D721Med (cell line): ENCODE results near the gene NT5DC4.

Source experiments
- DNase-seq: peaks from one replicate; pipeline ENCODE4 v3.0.0; 2011; ENCODE audit warnings: low spot score; ENCODE audit not compliant: insufficient read length
- FAIRE-seq: peaks from 2 replicates; lab custom pipeline; 2011; peaks lifted over from hg19 to GRCh38; lab: Jason Lieb, UNC
- TF ChIP-seq, protein P1 (sequence below): IDR thresholded peaks from 2 replicates; pipeline ENCODE4 v1.5.1; 2012; ENCODE audit warnings: mild to moderate bottlenecking, control low read depth; ENCODE audit not compliant: insufficient read depth; ENCODE audit errors: missing control alignments

The NT5DC4 gene

DNA sequence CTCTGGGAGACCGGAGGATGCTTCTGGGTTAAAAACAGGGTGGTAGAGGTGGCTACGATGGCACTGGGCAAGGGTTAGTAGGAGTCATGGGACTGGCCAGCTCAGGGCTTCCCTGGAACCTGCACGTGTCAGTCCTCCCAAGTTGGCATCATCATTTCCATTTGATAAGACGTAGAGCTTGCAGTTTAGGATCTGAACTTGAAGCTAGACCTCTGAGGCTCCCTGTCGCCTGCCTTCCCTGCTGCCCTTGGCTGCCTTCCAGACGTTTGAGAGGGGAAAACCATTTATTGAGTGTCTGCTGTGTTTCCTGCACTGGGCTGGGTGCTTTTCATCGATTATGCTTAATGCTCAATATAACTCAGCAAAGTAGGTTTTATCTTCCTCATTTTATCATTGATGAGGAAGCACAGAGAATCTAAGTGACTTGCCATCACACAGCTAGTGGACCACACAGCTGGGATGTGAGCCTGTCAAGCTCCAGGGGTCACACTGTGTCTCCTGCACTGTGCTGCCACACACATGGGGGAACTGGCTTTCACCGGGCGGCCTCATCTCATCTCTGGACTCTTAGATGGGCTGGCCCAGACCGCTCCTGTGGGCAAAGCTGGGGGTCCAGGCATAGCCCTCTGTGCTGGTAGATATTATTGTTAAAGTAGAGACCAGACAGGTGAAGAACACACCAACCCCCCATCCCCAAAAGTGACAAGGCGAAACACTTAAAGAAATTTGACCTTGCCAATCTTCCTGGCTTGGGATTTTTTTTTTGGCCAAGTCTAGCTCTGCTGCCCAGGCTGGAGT lies 7.8 kb downstream of the NT5DC4 start:
- DNase-seq (no peak), FAIRE-seq (no peak)

DNA sequence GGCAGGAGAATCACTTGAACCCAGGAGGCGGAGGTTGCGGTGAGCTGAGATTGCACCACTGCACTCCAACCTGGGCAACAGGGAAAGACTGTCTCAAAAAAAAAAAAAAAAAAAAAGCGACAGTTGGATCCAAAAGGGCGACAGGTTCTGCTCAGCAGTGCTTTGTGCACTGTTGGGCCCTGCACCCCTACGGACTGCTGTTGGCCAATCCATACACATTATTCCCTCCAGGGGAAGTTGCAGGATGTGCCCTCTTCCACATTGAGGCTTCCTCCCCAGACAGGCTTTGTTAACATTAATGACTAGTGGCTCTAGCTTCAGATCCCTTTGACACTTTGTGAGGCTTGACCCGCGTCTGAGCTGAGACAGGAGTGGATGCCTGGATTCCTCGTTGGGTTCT lies 9.4 kb downstream of the NT5DC4 start:
- no peak for DNase-seq
- FAIRE-seq = no peak

More for the DNA sequence above, 7.8 kb downstream of the NT5DC4 start:
- TF ChIP-seq, protein P1, sequence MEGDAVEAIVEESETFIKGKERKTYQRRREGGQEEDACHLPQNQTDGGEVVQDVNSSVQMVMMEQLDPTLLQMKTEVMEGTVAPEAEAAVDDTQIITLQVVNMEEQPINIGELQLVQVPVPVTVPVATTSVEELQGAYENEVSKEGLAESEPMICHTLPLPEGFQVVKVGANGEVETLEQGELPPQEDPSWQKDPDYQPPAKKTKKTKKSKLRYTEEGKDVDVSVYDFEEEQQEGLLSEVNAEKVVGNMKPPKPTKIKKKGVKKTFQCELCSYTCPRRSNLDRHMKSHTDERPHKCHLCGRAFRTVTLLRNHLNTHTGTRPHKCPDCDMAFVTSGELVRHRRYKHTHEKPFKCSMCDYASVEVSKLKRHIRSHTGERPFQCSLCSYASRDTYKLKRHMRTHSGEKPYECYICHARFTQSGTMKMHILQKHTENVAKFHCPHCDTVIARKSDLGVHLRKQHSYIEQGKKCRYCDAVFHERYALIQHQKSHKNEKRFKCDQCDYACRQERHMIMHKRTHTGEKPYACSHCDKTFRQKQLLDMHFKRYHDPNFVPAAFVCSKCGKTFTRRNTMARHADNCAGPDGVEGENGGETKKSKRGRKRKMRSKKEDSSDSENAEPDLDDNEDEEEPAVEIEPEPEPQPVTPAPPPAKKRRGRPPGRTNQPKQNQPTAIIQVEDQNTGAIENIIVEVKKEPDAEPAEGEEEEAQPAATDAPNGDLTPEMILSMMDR = no peak

DNA sequence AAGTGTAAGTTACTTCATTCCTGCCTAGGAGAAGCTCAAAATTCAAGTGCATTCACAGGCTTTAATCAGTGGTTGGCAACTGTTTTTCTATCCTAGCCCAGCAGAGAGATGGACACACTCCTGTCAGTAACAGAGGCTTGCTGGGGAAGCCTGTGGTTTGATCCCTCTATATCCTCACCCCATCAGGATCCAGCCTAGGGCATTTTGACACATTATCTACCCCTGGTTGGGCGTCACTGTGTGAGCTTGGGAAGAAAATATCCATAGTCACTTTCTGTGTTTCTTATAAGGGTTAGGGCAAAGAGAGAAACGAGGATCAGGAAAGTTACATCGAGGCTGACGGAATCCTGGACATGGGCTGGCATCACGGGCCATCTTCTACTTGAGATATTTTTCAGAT lies 10.0 kb downstream of the NT5DC4 start:
- FAIRE-seq (no peak), DNase-seq (no peak)
- TF ChIP-seq, protein P1 = no peak

More for the DNA sequence above, 9.4 kb downstream of the NT5DC4 start:
- TF ChIP-seq, protein P1 = no peak

DNA sequence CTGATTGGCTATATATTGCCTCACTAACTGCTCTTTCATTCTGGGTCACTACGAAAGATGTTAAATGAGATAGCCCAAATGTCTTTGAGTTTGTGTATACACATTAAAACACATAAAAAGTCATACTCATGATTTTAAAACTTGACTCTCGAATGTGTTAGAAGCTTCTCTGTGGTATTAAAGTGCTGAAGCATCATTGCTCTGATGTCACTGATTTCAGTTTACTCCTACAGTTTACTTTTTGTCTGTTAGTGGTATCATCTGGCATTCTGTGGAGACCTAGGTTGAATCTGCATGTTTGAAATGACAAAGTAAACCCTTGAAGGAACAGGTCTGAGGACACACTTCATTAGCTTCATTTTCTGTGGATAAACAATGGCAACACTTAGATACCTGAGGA lies 10.7 kb downstream of the NT5DC4 start:
- FAIRE-seq (no peak), DNase-seq (no peak)
- TF ChIP-seq, protein P1 = no peak

DNA sequence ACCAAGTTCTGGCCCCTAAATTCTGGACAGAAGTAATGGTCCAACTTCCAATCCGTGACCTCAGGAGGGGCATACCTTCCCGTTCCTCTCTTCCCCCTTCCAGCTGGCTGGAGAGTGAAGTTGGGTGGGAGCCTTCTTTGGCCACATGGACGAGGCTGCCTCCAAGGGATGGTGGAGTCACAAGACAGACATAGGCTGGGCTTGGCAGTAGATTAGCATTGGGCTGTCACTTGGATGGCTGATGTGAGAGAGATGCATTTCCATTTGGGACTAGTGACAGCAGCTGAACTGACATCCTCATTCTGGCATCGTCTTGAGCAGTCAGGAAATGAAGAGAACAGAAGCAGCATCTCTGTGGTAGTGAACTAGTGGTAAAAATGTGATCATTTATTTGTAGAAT lies 12.6 kb downstream of the NT5DC4 start:
- DNase-seq (no peak), FAIRE-seq (no peak)
- TF ChIP-seq, protein P1 = no peak

DNA sequence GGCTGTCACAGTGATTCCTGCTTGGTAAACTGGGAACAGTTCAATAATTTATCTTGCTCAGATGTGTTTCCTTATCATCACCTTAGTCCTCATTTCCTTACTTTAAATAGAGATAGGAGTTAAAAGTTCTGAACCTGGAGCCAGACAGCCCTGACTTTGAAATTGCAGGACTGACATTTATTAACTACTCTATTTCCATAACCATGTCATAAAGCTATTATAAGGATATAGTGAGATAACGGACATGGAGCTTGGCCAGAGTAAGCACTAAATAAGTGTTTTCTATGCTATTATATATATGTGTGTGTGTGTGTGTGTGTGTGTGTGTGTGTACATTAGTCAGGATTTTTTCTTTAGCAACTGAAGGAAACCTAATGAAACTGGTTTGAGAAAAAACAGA lies 13.1 kb downstream of the NT5DC4 start:
- no peak for FAIRE-seq
- DNase-seq = no peak
- TF ChIP-seq, protein P1 = no peak
